ENCODE results near the gene WDR27. TPM values are rescaled to one million over a fixed set of nuclear protein-coding genes. Genes with fewer than 3 reads are reported as not detected.

The WDR27 gene
- total RNA-seq, 2 donors from 2014 or later: 17.8 to 53.1 TPM

- intact Hi-C loops (cut with DNase I): no loop called here
- TF ChIP-seq POLR2AphosphoS5 (IDR thresholded peaks at IDR 0.05) (no peak), POLR2A (IDR thresholded peaks at IDR 0.05) (no peak)
- H3K4me3 ChIP-seq: no peak overlapping the region
- no peaks in the 10 kb centered on the region for H3K36me3 ChIP-seq
- H3K27me3 ChIP-seq (replicated peaks; ENCODE audit: insufficient read depth): no peaks in the 10 kb centered on the region
- no peak overlapping the region for H3K27ac ChIP-seq
- H3K9me3 ChIP-seq: no peaks in the 10 kb centered on the region
- DNase-seq (ENCODE audit: low spot score): no peak
- 72% methylated on average over 1 of the region's 1 CpG for WGBS
- no peaks in the 10 kb centered on the region for H3K4me1 ChIP-seq (replicated peaks)
These were observed 143.9 kb downstream of the WDR27 start for GRCh38 chr6:169557887-169558286.

GRCh38 chr6:169556758-169557548, 144.9 kb downstream of the WDR27 start:
- intact Hi-C loops (cut with DNase I): no loop called here
- Histone ChIP-seq H3K27ac (no peak overlapping the region), H3K4me3 (no peak overlapping the region), H3K4me1 (replicated peaks) (no peaks in the 10 kb centered on the region), H3K27me3 (replicated peaks; ENCODE audit: insufficient read depth) (no peaks in the 10 kb centered on the region), H3K9me3 (no peaks in the 10 kb centered on the region), H3K36me3 (no peaks in the 10 kb centered on the region)
- no peak for DNase-seq (ENCODE audit: low spot score)
- TF ChIP-seq CTCF (IDR thresholded peaks at IDR 0.05) (no peak), POLR2A (IDR thresholded peaks at IDR 0.05) (no peak), POLR2AphosphoS5 (IDR thresholded peaks at IDR 0.05) (no peak)
- 89% methylated on average over 13 of the region's 13 CpGs for WGBS

- H3K9me3 ChIP-seq: no peaks in the 10 kb centered on the region
- H3K27me3 ChIP-seq (replicated peaks; ENCODE audit: insufficient read depth): no peaks in the 10 kb centered on the region
- WGBS: 90% methylated on average over 5 of the region's 5 CpGs
- H3K4me1 ChIP-seq (replicated peaks): no peaks in the 10 kb centered on the region
- no peak overlapping the region for H3K27ac ChIP-seq
- DNase-seq (ENCODE audit: low spot score): no peak
- no peak for TF ChIP-seq POLR2A (IDR thresholded peaks at IDR 0.05)
- no peak for TF ChIP-seq CTCF (IDR thresholded peaks at IDR 0.05)
- no peak for TF ChIP-seq POLR2AphosphoS5 (IDR thresholded peaks at IDR 0.05)
- H3K4me3 ChIP-seq: no peak overlapping the region
- H3K36me3 ChIP-seq: no peaks in the 10 kb centered on the region
- intact Hi-C loops (cut with DNase I): no loop called here
These were observed 145.7 kb downstream of the WDR27 start for GRCh38 chr6:169555971-169556617.

DNA sequence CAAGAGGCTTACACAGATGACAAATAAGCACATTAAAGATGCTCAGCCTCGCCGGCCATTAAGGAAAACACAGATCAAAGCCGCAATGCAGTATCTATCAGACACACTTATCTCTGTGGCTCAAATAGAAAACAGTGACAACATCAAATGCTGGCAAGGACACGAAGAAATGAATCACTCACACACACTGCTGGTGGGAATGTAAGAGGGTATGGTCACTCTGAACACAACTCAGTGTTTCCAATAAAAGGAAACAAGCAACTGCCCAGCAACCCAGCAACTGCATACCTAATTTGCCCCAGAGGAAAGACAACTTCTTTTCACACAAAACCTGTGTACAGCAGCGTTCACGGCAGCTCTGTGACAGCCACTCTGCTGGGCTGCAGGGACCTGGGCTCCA, 155.8 kb downstream of the WDR27 start:
- Histone ChIP-seq H3K27ac (no peak overlapping the region), H3K36me3 (no peaks in the 10 kb centered on the region), H3K4me1 (replicated peaks) (no peaks in the 10 kb centered on the region), H3K4me3 (no peak overlapping the region), H3K9me3 (no peaks in the 10 kb centered on the region), H3K27me3 (replicated peaks; ENCODE audit: insufficient read depth) (no peaks in the 10 kb centered on the region)
- DNase-seq (ENCODE audit: low spot score): no peak
- intact Hi-C loops (cut with DNase I): no loop called here
- WGBS: 95% methylated on average over 6 of the region's 6 CpGs
- TF ChIP-seq CTCF (IDR thresholded peaks at IDR 0.05) (no peak), POLR2A (IDR thresholded peaks at IDR 0.05) (no peak)

- no peak for DNase-seq (ENCODE audit: low spot score)
- no peak overlapping the region for H3K4me3 ChIP-seq
- TF ChIP-seq POLR2AphosphoS5 (IDR thresholded peaks at IDR 0.05) (no peak), POLR2A (IDR thresholded peaks at IDR 0.05) (no peak), CTCF (IDR thresholded peaks at IDR 0.05) (no peak)
- intact Hi-C loops (cut with DNase I): no loop called here
- no peaks in the 10 kb centered on the region for H3K27me3 ChIP-seq (replicated peaks; ENCODE audit: insufficient read depth)
- no peaks in the 10 kb centered on the region for H3K9me3 ChIP-seq
- H3K27ac ChIP-seq: no peak overlapping the region
- H3K4me1 ChIP-seq (replicated peaks): no peaks in the 10 kb centered on the region
- H3K36me3 ChIP-seq: no peaks in the 10 kb centered on the region
These were observed 158.1 kb downstream of the WDR27 start for GRCh38 chr6:169543704-169544103.

Measured in prostate gland (tissue), 2 donors.